ENCODE data around the gene VWA8. TPM values are rescaled to one million over a fixed set of nuclear protein-coding genes. Genes with fewer than 3 reads are reported as not detected.

Gene VWA8
- total and polyA plus RNA-seq, 2 of the 8 experiments (the other 6 are each of a cell fraction or from before 2014, with no cell fraction given): 5.9 to 19.6 TPM

GRCh38 chr13:41596190-41596589 lies 364.7 kb downstream of the VWA8 start:
- no peak overlapping the region for H3K4me3 ChIP-seq (ENCODE audit: extremely low read depth in 1 of 4, insufficient read depth in 2 of 4, low read depth in 3 of 4, low read length in 4 of 4)
- H2AFZ ChIP-seq (ENCODE audit: low read length): no peak overlapping the region
- CTCF ChIA-PET (ENCODE audit: partially characterized antibody): interaction anchor here (0.9 to 1.3 kb wide), 3 partner anchors 9 to 18 kb away, joined by 3 to 5 read pairs (median 3); no protein-coding TSS in a partner anchor
- H3K56ac ChIP-seq (replicated peaks; ENCODE audit: insufficient read length, low read depth, low read length): no peak overlapping the region
- no peak overlapping the region for H3K27ac ChIP-seq (ENCODE audit: low read depth, low read length)
- no peak overlapping the region for H4K8ac ChIP-seq (ENCODE audit: extremely low read depth, insufficient read depth, low read length)
- H3K4me1 ChIP-seq (replicated peaks in 1 of 4; ENCODE audit: control insufficient read depth in 3 of 4, insufficient read depth in 4 of 4, low read length in 3 of 4): no peaks in the 10 kb centered on the region
- H2BK12ac ChIP-seq (ENCODE audit: low read depth, low read length): no peak overlapping the region
- H3K9ac ChIP-seq (replicated peaks in 1 of 4; ENCODE audit: extremely low read depth in 1 of 4, low read depth in 3 of 4, low read length in 3 of 4): no peak overlapping the region
- no peak overlapping the region for H3K23ac ChIP-seq (ENCODE audit: insufficient read length)
- H2BK5ac ChIP-seq (ENCODE audit: low read depth, low read length): no peak overlapping the region
- H2AK5ac ChIP-seq (ENCODE audit: low read depth, low read length): no peak overlapping the region
- H4K5ac ChIP-seq (ENCODE audit: insufficient read length, low read depth, low read length): no peak overlapping the region
- H2BK120ac ChIP-seq (replicated peaks; ENCODE audit: low read depth, low read length): no peak overlapping the region
- no peaks in the 10 kb centered on the region for H4K20me1 ChIP-seq (replicated peaks in 1 of 2; ENCODE audit: control insufficient read depth in 1 of 2, insufficient read depth in 2 of 2, low read length in 2 of 2)
- no peak overlapping the region for H2BK20ac ChIP-seq (ENCODE audit: low read length)
- DNase-seq (ENCODE audit: low read depth in 1 of 2, low spot score in 2 of 2) (no peak), FAIRE-seq (no peak)
- no peaks in the 10 kb centered on the region for H3K79me1 ChIP-seq (ENCODE audit: low read depth, low read length)
- no peak overlapping the region for H2BK15ac ChIP-seq (ENCODE audit: low read length)
- H3K9me3 ChIP-seq (ENCODE audit: insufficient read depth in 2 of 2, low read depth in 1 of 2, low read length in 1 of 2): no peaks in the 10 kb centered on the region
- H3K36me3 ChIP-seq (ENCODE audit: control insufficient read depth in 2 of 4, insufficient read depth in 4 of 4, low read length in 3 of 4): peaks cover 0 to 2% (median 0%) of the 10 kb centered on the region in 4 experiments; a peak in 1 of 8 replicates
- no peak overlapping the region for H3K4ac ChIP-seq (replicated peaks; ENCODE audit: insufficient read length, low read depth, low read length)
- no peak overlapping the region for H3K18ac ChIP-seq (ENCODE audit: extremely low read depth, low read length)
- no peak overlapping the region for H3K4me2 ChIP-seq (ENCODE audit: insufficient read depth in 1 of 2, low read depth in 2 of 2, low read length in 2 of 2)
- H3K79me2 ChIP-seq (ENCODE audit: control insufficient read depth in 1 of 2, insufficient read depth in 2 of 2, low read length in 2 of 2): no peaks in the 10 kb centered on the region
- no peak overlapping the region for H4K91ac ChIP-seq (replicated peaks; ENCODE audit: insufficient read length, low read length)
- H3K14ac ChIP-seq (ENCODE audit: insufficient read length): no peak overlapping the region
- no peaks in the 10 kb centered on the region for H3K27me3 ChIP-seq (replicated peaks in 1 of 4; ENCODE audit: control insufficient read depth in 3 of 4, extremely low read depth in 1 of 4, insufficient read depth in 3 of 4, low read length in 3 of 4)
- H3K23me2 ChIP-seq (ENCODE audit: low read depth, low read length): no peaks in the 10 kb centered on the region
- POLR2A ChIA-PET (ENCODE audit: partially characterized antibody): no interaction called here
- no peak for TF ChIP-seq HDAC6 (IDR thresholded peaks at IDR 0.05; ENCODE audit: low read depth, low read length)
